ENCODE data around the gene TAPT1.

DNA sequence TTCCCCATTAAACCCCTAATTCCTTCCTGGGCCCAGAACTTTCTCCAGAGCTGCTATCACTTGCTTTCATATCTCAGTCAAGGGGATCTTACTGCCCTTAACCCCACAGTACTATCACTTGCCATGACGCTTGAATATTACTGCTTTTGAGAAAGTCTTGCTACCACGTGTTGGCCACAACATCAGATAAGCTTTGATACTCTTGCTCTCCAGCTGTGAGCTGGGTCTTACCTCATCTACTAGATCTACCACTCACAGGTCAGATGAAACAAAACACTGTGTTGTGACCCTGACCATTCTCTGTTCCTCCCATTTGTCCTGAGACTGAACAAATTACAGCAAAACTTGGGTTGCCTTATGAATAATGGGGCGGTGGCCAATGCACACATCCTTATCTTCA, 12.1 kb upstream of the TAPT1 start:
- TF ChIP-seq POLR2A (IDR thresholded peaks at IDR 0.05; ENCODE audit: low read depth, low read length): no peak
- TF ChIP-seq TAF1 (IDR thresholded peaks at IDR 0.05; ENCODE audit: low read depth, low read length): no peak
- no peak for TF ChIP-seq POLR2AphosphoS5 (IDR thresholded peaks at IDR 0.05; ENCODE audit: low read depth, low read length)
- TF ChIP-seq POU2F2 (IDR thresholded peaks at IDR 0.05; ENCODE audit: low read depth, low read length): no peak

All from GM12891 (cell line).